ENCODE results near the gene PXMP2. TPM values are rescaled to one million over a fixed set of nuclear protein-coding genes. Genes with fewer than 3 reads are reported as not detected.
A peak's percentile ranks its signal among the peaks of the same experiment; 100 is the strongest.

The PXMP2 gene
- total RNA-seq, 4 donors from 2014 or later: 40.8 to 72.5 (median 62.3) TPM

DNA sequence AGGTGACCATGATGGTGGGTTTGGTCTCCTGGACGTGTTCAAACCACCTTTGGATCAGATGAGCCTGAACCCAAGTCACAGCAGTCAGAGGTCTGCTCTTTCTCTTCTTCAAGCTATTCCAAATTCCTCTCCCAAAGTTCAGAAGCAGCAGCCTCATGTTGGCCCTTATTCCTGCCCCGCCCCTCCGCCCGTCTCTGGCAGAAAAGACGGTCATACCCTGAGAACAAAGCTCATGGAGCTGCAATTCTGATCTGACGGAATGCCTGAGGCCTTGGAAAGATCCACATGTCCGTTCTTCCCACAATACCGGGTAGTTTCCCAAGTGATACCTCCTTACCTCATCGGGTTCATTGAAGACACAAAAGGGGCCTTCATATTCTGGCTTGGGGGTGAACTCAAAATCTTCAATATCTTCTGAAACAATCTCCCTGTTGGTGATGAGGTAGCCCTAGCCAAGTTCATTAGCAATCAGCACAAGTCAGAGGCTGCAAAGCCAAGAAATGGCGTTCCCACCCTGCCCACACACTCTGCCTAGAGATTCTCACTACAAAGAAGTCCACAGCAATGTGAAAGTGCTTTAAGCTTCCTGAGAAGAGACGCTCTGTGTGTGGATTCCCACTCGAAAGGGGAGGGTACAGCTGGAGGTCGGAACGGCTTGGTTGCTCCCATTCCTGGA is 11.5 kb upstream of the PXMP2 start:
- peak overlapping the region in 1 of 4 donors; percentile 40 for H3K27ac ChIP-seq
- TF ChIP-seq POLR2A (IDR thresholded peaks at IDR 0.05) (no peak), EP300 (IDR thresholded peaks at IDR 0.05) (no peak)
- TF ChIP-seq, protein P1, sequence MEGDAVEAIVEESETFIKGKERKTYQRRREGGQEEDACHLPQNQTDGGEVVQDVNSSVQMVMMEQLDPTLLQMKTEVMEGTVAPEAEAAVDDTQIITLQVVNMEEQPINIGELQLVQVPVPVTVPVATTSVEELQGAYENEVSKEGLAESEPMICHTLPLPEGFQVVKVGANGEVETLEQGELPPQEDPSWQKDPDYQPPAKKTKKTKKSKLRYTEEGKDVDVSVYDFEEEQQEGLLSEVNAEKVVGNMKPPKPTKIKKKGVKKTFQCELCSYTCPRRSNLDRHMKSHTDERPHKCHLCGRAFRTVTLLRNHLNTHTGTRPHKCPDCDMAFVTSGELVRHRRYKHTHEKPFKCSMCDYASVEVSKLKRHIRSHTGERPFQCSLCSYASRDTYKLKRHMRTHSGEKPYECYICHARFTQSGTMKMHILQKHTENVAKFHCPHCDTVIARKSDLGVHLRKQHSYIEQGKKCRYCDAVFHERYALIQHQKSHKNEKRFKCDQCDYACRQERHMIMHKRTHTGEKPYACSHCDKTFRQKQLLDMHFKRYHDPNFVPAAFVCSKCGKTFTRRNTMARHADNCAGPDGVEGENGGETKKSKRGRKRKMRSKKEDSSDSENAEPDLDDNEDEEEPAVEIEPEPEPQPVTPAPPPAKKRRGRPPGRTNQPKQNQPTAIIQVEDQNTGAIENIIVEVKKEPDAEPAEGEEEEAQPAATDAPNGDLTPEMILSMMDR (IDR thresholded peaks at IDR 0.05): no peak
- DNase-seq (ENCODE audit: low spot score in 2 of 2): no peak
- 60 to 72% methylated on average over 14 of the region's 14 CpGs for WGBS, 2 donors
- no peaks in the 10 kb centered on the region for H3K9me3 ChIP-seq
- H3K27me3 ChIP-seq: no peaks in the 10 kb centered on the region
- no peak overlapping the region for H3K4me3 ChIP-seq
- peaks cover 0 to 13% (median 0%) of the 10 kb centered on the region in 4 donors for H3K4me1 ChIP-seq
- peaks cover 0 to 87% (median 5%) of the 10 kb centered on the region in 3 donors for H3K36me3 ChIP-seq

DNA sequence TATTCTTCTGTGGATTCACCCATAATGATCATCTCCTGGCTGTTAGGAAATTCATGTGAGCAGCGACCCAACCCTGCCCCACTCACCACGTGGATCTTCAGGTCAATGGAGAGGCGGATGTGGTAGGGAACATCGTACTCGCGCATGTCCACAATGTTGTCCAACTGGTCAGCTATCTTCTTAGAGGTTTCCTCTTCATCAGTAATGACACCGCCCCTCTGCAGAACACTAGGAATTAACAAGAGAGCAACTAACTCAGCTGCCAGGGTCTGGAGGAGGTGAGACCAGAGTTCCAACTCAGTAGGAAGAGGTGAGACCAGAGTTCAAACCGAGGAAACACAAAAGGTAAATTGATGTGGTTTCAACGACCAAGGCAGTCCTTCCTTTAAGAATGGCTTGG is 9.9 kb upstream of the PXMP2 start:
- peaks cover 0 to 73% (median 5%) of the 10 kb centered on the region in 3 donors for H3K36me3 ChIP-seq
- DNase-seq (ENCODE audit: low spot score in 2 of 2): no peak
- H3K9me3 ChIP-seq: no peaks in the 10 kb centered on the region

DNA sequence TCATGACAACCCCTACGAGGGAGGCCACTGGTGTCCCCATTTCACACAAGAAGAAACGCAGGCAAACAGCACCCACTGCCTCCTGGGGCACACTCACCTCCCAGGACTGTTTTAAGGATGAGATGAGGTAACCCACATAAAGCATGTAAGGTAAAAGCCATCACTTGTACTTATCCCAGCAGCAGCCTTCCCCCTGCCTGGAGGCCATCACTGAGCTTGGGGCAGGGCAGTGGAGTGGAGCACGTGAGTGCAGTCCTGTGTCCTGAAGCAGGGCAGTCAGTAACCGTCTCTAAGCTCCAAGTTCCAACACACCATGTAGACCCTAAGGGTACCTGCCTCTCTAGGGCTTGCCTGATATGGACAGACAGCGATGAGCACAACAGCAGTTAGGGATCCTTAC is 2.0 kb upstream of the PXMP2 start:
- H3K27ac ChIP-seq: no peak overlapping the region
- no peak overlapping the region for H3K4me3 ChIP-seq
- no peaks in the 10 kb centered on the region for H3K9me3 ChIP-seq
- no peaks in the 10 kb centered on the region for H3K27me3 ChIP-seq
- H3K36me3 ChIP-seq: peaks cover 0 to 2% (median 0%) of the 10 kb centered on the region in 3 donors
- H3K4me1 ChIP-seq: peaks cover 0 to 30% (median 4%) of the 10 kb centered on the region in 4 donors
- DNase-seq (ENCODE audit: low spot score in 2 of 2): no peak
- 79 to 83% methylated on average over 5 of the region's 5 CpGs for WGBS, 2 donors
- TF ChIP-seq, protein P1 (IDR thresholded peaks at IDR 0.05): no peak
- TF ChIP-seq POLR2A (IDR thresholded peaks at IDR 0.05) (no peak), EP300 (IDR thresholded peaks at IDR 0.05) (no peak)

More for the DNA sequence above, 9.9 kb upstream of the PXMP2 start:
- Histone ChIP-seq H3K4me3 (no peak overlapping the region), H3K27me3 (no peaks in the 10 kb centered on the region), H3K4me1 (peaks cover 0 to 13% (median 0%) of the 10 kb centered on the region in 4 donors), H3K27ac (no peak overlapping the region)
- TF ChIP-seq, protein P1 (IDR thresholded peaks at IDR 0.05): no peak
- TF ChIP-seq POLR2A (IDR thresholded peaks at IDR 0.05) (no peak), EP300 (IDR thresholded peaks at IDR 0.05) (no peak)
- 94 to 98% methylated on average over 9 of the region's 9 CpGs for WGBS, 2 donors

DNA sequence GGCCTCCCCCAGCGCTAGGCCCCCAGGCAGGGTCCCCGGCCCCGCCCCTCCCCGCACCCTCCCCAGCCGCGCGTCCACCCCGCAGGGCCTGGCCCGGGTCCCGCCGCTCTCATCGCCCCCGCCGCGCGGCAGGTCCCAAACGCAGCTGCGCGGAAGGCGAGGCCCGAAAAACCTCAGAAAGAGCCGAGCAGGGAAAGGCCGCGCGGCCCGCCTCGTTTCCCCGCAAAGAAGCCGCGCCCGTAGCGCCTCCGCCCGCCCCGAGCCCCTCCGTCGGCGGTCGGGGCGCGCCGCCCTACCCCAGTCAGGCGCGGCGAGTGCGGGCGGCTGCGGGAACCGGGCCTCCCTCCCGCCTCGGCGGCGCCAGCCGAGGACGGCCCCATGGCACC is 569 bp upstream of the PXMP2 start:
- peaks cover 0 to 32% (median 4%) of the 10 kb centered on the region in 4 donors for H3K4me1 ChIP-seq
- H3K9me3 ChIP-seq: no peaks in the 10 kb centered on the region
- TF ChIP-seq, protein P1 (IDR thresholded peaks at IDR 0.05): no peak
- TF ChIP-seq EP300 (IDR thresholded peaks at IDR 0.05) (no peak), POLR2A (IDR thresholded peaks at IDR 0.05) (no peak)
- no peak for DNase-seq (ENCODE audit: low spot score in 2 of 2)
- peaks cover 0 to 6% (median 0%) of the 10 kb centered on the region in 3 donors for H3K36me3 ChIP-seq
- H3K4me3 ChIP-seq: peak overlapping the region; percentile 38 to 98 (median 90)
- H3K27ac ChIP-seq: peak overlapping the region in 2 of 4 donors; percentile 74 to 79
- no peaks in the 10 kb centered on the region for H3K27me3 ChIP-seq
- WGBS, 2 donors: 2% methylated on average over 10 of the region's 55 CpGs; no CpG with 5 or more reads in 1 of the 2 donors

DNA sequence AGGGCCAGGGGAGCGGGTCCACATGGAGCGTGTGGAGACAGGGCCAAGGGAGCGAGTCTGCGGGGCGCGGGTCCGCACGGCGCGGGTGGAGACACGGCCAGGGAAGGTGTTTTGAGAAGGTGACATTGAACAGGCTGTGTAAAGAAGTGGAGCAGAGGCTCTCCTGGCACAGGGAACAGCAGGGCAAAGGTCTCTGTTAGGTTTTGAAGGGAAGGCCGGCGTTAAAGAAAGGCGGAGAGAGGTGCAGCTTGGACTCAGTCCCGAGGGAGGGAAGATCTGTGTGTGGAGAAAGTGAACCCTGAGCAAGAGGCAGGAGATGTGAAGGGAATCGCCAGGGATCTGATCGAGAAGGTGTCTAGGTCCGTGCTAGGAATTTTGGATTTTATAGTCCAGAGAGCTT is 1.8 kb downstream of the PXMP2 start:
- H3K27me3 ChIP-seq: no peaks in the 10 kb centered on the region
- peaks cover 0 to 6% (median 0%) of the 10 kb centered on the region in 3 donors for H3K36me3 ChIP-seq
- H3K4me1 ChIP-seq: peaks cover 0 to 32% (median 4%) of the 10 kb centered on the region in 4 donors
- DNase-seq (ENCODE audit: low spot score in 2 of 2): no peak
- TF ChIP-seq POLR2A (IDR thresholded peaks at IDR 0.05) (no peak), EP300 (IDR thresholded peaks at IDR 0.05) (no peak)
- TF ChIP-seq, protein P1 (IDR thresholded peaks at IDR 0.05): no peak
- peak overlapping the region in 2 of 4 donors; percentile 11 to 50 for H3K27ac ChIP-seq
- peak overlapping the region in 2 of 4 donors; percentile 9 to 26 for H3K4me3 ChIP-seq
- 78 to 83% methylated on average over 18 of the region's 18 CpGs for WGBS, 2 donors
- no peaks in the 10 kb centered on the region for H3K9me3 ChIP-seq

Data from tibial nerve (tissue), 4 donors.